Endothelial cell of umbilical vein (primary cell): ENCODE measurements around the gene LTB4R. TPM values are rescaled to one million over a fixed set of nuclear protein-coding genes. Genes with fewer than 3 reads are reported as not detected.

Experiments used
- BruUV-seq: library from RNA; stranded (reverse); fragments of 400-500 nt; replicated peaks from 2 replicates; lab custom pipeline; 2021; lab: Mats Ljungman, UMichigan
- CTCF ChIA-PET: fragments of 300-600, 350-600 bp; sonication (Branson Sonifier 250); formaldehyde crosslinking; loops from one replicate; lab custom pipeline; 2021; ENCODE audit warnings: antibody characterized with exemption, inconsistent platforms; lab: Charles Lee
- POLR2A ChIA-PET: fragments of 300-600, 350-600 bp; sonication (Branson Sonifier 250); formaldehyde crosslinking; loops from one replicate; lab custom pipeline; 2021; ENCODE audit warnings: antibody characterized with exemption, inconsistent platforms; lab: Charles Lee
- DNase-seq: peaks from one replicate; pipeline ENCODE4 v3.0.0-alpha.2; 2011; ENCODE audit warnings: low read depth, low spot score
- FAIRE-seq: peaks from 2 replicates; lab custom pipeline; 2011; peaks lifted over from hg19 to GRCh38; lab: Jason Lieb, UNC
- H2AFZ ChIP-seq: 2 replicates; pipeline ENCODE4 v1.6.0; 2012; ENCODE audit warnings: low read depth, low read length, control low read depth, inconsistent platforms
- H3K27ac ChIP-seq: 2 replicates; pipeline ENCODE4 v1.5.1; 2011; ENCODE audit warnings: low read depth, mild to moderate bottlenecking, control low read depth, low read length, moderate library complexity; ENCODE audit not compliant: insufficient read depth
- H3K27me3 ChIP-seq, 2 experiments: 2 replicates each; pipeline versions ENCODE4 v1.6.0 to v1.6.1; 2011; ENCODE audit warnings: low read length in 2 of 2, mixed read lengths in 1 of 2; ENCODE audit not compliant: control insufficient read depth in 2 of 2, insufficient read depth in 2 of 2
- H3K36me3 ChIP-seq, 2 experiments: 2 replicates in 1 of 2; 3 replicates in 1 of 2; pipeline ENCODE4 v1.5.1; 2011; ENCODE audit warnings: low read length in 2 of 2, mild to moderate bottlenecking in 1 of 2, moderate library complexity in 1 of 2; ENCODE audit not compliant: control insufficient read depth in 2 of 2, insufficient read depth in 2 of 2; ENCODE audit errors: extremely low read depth in 1 of 2
- H3K4me1 ChIP-seq: 3 replicates; pipeline ENCODE4 v1.5.1; 2011; ENCODE audit warnings: mild to moderate bottlenecking, low read length; ENCODE audit not compliant: control insufficient read depth, insufficient read depth; ENCODE audit errors: extremely low read depth
- H3K4me2 ChIP-seq: 2 replicates; pipeline ENCODE4 v1.6.1; 2011; ENCODE audit warnings: low read length, control low read depth, mixed read lengths; ENCODE audit not compliant: insufficient read depth
- H3K4me3 ChIP-seq, 3 experiments: fragments of 200-600 bp in 1 of 3; sonication (generic), shearing (Covaris generic) in 1 of 3; replicated peaks in 1 of 3; 2 replicates each; pipeline ENCODE4 v1.5.1; 2011 to 2016; ENCODE audit warnings: control low read depth in 3 of 3, low read length in 3 of 3, mild to moderate bottlenecking in 2 of 3, inconsistent platforms in 1 of 3, low read depth in 1 of 3, moderate library complexity in 1 of 3; ENCODE audit not compliant: insufficient read depth in 1 of 3
- H3K79me2 ChIP-seq: 2 replicates; pipeline ENCODE4 v1.6.0; 2012; ENCODE audit warnings: low read length, inconsistent platforms; ENCODE audit not compliant: control insufficient read depth, insufficient read depth
- H3K9ac ChIP-seq: replicated peaks from 2 replicates; pipeline ENCODE3; 2011; ENCODE audit warnings: low read length, control low read depth; ENCODE audit not compliant: insufficient read depth; ENCODE audit errors: extremely low read depth
- H3K9me1 ChIP-seq: replicated peaks from 3 replicates; pipeline ENCODE4 v1.6.0; 2011; ENCODE audit warnings: mild to moderate bottlenecking, low read length; ENCODE audit not compliant: control insufficient read depth, insufficient read depth; ENCODE audit errors: extremely low read depth
- H3K9me3 ChIP-seq: replicated peaks from 2 replicates; pipeline ENCODE4 v1.5.1; 2012; ENCODE audit warnings: low read length, inconsistent platforms; ENCODE audit not compliant: control insufficient read depth, insufficient read depth
- H4K20me1 ChIP-seq: replicated peaks from 2 replicates; pipeline ENCODE3; 2011; ENCODE audit warnings: mild to moderate bottlenecking, low read length; ENCODE audit not compliant: control insufficient read depth, insufficient read depth; ENCODE audit errors: extremely low read depth
- CTCF ChIP-seq, 2 donors: IDR thresholded peaks; 1 replicate in 1 of 2; 2 replicates in 1 of 2; pipeline ENCODE4 v1.5.1; 2011; ENCODE audit warnings: low read length in 2 of 2, mild to moderate bottlenecking in 2 of 2, moderate library complexity in 2 of 2, control low read depth in 1 of 2, inconsistent platforms in 1 of 2, low read depth in 1 of 2; ENCODE audit not compliant: insufficient read depth in 1 of 2; ENCODE audit errors: extremely low read depth in 1 of 2
- EZH2 ChIP-seq: IDR thresholded peaks from 2 replicates; pipeline ENCODE4 v1.6.1; 2012; ENCODE audit warnings: borderline replicate concordance, low read depth, mild to moderate bottlenecking, moderate library complexity, low read length, inconsistent platforms; ENCODE audit not compliant: severe bottlenecking
- FOS ChIP-seq: IDR thresholded peaks from 2 replicates; pipeline ENCODE4 v1.6.1; 2011; ENCODE audit warnings: mild to moderate bottlenecking, low read length, moderate library complexity, borderline replicate concordance; ENCODE audit not compliant: insufficient read depth
- GATA2 ChIP-seq: IDR thresholded peaks from 2 replicates; pipeline ENCODE4 v1.7.0; 2011; ENCODE audit warnings: low read depth, mild to moderate bottlenecking, moderate library complexity, mixed read lengths, low read length; ENCODE audit not compliant: insufficient read length, insufficient read depth
- JUN ChIP-seq: IDR thresholded peaks from 2 replicates; pipeline ENCODE4 v1.6.1; 2011; ENCODE audit warnings: borderline replicate concordance, low read depth; ENCODE audit not compliant: insufficient read length, insufficient read depth
- MAX ChIP-seq: IDR thresholded peaks from 2 replicates; pipeline ENCODE4 v1.6.1; 2011; ENCODE audit not compliant: insufficient read depth, insufficient read length
- MYC ChIP-seq: IDR thresholded peaks from one replicate; pipeline ENCODE4 v1.6.1; 2011; ENCODE audit warnings: mild to moderate bottlenecking, low read depth, low read length
- POLR2A ChIP-seq: IDR thresholded peaks from 2 replicates; pipeline ENCODE4 v1.6.1; 2012; ENCODE audit warnings: low read depth, mild to moderate bottlenecking, control low read depth, low read length
- POLR2AphosphoS5 ChIP-seq: IDR thresholded peaks from 2 replicates; pipeline ENCODE4 v1.6.1; 2012; ENCODE audit warnings: low read depth, mild to moderate bottlenecking, control low read depth, low read length, moderate library complexity; ENCODE audit not compliant: insufficient read depth
- dilution Hi-C: fragments of 300-500 bp; cut with MboI; formaldehyde crosslinking; loops from one replicate; pipeline ENCODE4 v1.15.0; 2019; ENCODE audit warnings: low sequenced_read_pairs; ENCODE audit not compliant: extremely low pct_ligation_motif_present
- intact Hi-C: fragments of 100-400 bp; cut with micrococcal nuclease; formaldehyde crosslinking; loops from one replicate; pipeline ENCODE4 v1.10.0; 2022
- polyA plus RNA-seq, 4 experiments: library from polyadenylated mRNA; depleted of rRNA in 3 of 4; stranded (reverse) in 3 of 4; unstranded in 1 of 4; fragments of >200 nt; gene quantifications; 2 replicates each; pipeline versions ENCODE4 v1.2.1 to v1.2.3, GENCODE V29; 2011 to 2012; ENCODE audit warnings: missing spikeins in 1 of 4
- total RNA-seq: library from RNA; stranded (reverse); gene quantifications from 2 replicates; pipeline ENCODE4 v1.2.3, GENCODE V29; 2021

The LTB4R gene
- total and polyA plus RNA-seq, 2 donors (not counting 3 experiments of a cell fraction or from before 2014, with no cell fraction given) = 9.1 to 10.5 TPM

GRCh38 chr14:24325963-24326362 lies 14.7 kb downstream of the LTB4R start:
- H2AFZ ChIP-seq = no peak overlapping the region
- no peaks in the 10 kb centered on the region for H3K27me3 ChIP-seq
- H3K4me1 ChIP-seq = peaks cover 5% of the 10 kb centered on the region
- H3K4me3 ChIP-seq = no peak overlapping the region
- BruUV-seq = no TSS peak
- POLR2A ChIA-PET = no interaction called here
- H3K36me3 ChIP-seq = peaks cover 0 to 18% of the 10 kb centered on the region in 2 experiments
- no peaks in the 10 kb centered on the region for H3K9me3 ChIP-seq
- FAIRE-seq (no peak), DNase-seq (no peak)
- H3K79me2 ChIP-seq = no peaks in the 10 kb centered on the region
- intact Hi-C loops (no loop called here), dilution Hi-C loops (no loop called here)
- no peaks in the 10 kb centered on the region for H3K9me1 ChIP-seq
- no peak overlapping the region for H3K27ac ChIP-seq
- no peak for TF ChIP-seq POLR2A
- TF ChIP-seq GATA2 = no peak
- no peak for TF ChIP-seq MAX
- no peak for TF ChIP-seq POLR2AphosphoS5
- no peak for TF ChIP-seq JUN
- no peak for TF ChIP-seq MYC
- TF ChIP-seq CTCF (IDR thresholded peaks at IDR 0.05; ENCODE audit: extremely low read depth in 1 of 2, insufficient read depth in 1 of 2, low read depth in 1 of 2, low read length in 2 of 2) = no peak
- TF ChIP-seq EZH2 = no peak
- no peak for TF ChIP-seq FOS
- CTCF ChIA-PET = interaction anchor here (4.4 to 20.1 kb wide), 3 partner anchors 8 to 108 kb away, joined by 14 to 811 read pairs (median 23); partner anchors contain the start of genes CBLN3, CIDEB and KHNYN
- no peaks in the 10 kb centered on the region for H4K20me1 ChIP-seq
- no peak overlapping the region for H3K4me2 ChIP-seq
- no peak overlapping the region for H3K9ac ChIP-seq
